Measurements from ENCODE around the gene ZNF235.
"Not testable (repeated sequence)": the region's sequence is repeated elsewhere in the genome, so short reads cannot be mapped to it uniquely, and the experiment has no call there.

Gene ZNF235

GRCh38 chr19:44304659-44305193 lies at the start of gene ZNF235:
Gene ZNF235, minus strand, starts transcription at chr19:44305025. Its CDS starts 1,621 bp downstream, at chr19:44303404.
- H3K4me3 ChIP-seq (ENCODE audit: low read length): peak within 1 kb of the TSS; percentile 85
- TF ChIP-seq CTCF (IDR thresholded peaks at IDR 0.05; ENCODE audit: insufficient read depth, low read depth, low read length, missing control alignments): no peak
- DNase-seq (ENCODE audit: low read depth): peak; percentile 98

DNA sequence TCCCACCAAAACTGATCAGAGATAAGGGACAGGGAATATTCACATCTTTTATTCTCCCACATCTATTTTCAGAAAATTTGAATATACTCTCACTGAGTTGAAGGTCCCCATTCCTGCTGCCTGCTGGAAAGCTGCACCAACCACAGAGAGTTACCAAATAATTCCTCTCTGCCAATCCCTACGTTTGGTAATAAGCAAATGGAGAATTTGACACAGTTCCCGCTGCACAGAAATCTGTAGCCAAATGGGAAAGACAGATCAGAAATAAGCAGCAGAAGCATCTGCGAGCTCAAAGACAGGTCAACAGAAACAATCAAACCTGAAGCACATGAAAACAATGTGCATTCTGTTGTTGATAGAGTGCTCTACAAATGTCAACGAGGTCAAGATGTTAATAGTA lies 41.7 kb upstream of the ZNF235 start:
- TF ChIP-seq CTCF (IDR thresholded peaks at IDR 0.05; ENCODE audit: insufficient read depth, low read depth, low read length, missing control alignments): no peak
- H3K4me3 ChIP-seq (ENCODE audit: low read length): no peak overlapping the region
- DNase-seq (ENCODE audit: low read depth): no peak

- DNase-seq (ENCODE audit: low read depth): no peak
- TF ChIP-seq CTCF (IDR thresholded peaks at IDR 0.05; ENCODE audit: insufficient read depth, low read depth, low read length, missing control alignments): no peak
- H3K4me3 ChIP-seq (ENCODE audit: low read length): no peak overlapping the region
Observed at GRCh38 chr19:44345959-44346358, 41.1 kb upstream of the ZNF235 start.

DNA sequence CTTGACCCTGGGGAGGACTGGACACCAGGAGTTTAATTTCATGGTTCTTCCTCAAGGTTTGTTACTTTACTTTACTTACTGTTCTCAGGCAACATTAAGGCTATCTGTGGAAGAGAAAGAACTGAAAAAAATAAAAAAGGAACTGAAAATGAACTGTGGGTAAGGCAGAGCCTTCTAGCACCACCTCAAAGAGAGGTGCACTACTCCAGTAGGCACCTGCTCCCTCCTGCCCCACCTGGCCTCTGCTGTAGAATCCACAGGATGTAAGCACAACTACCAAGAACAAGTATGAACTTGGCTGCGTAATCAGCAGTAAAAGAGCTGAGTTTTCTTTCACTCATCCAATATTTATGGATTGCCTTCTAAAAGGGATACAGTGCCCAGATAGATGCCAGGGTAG lies 39.4 kb upstream of the ZNF235 start:
- no peak overlapping the region for H3K4me3 ChIP-seq (ENCODE audit: low read length)
- no peak for DNase-seq (ENCODE audit: low read depth)
- TF ChIP-seq CTCF (IDR thresholded peaks at IDR 0.05; ENCODE audit: insufficient read depth, low read depth, low read length, missing control alignments): no peak

- no peak overlapping the region for H3K4me3 ChIP-seq (ENCODE audit: low read length)
- no peak for DNase-seq (ENCODE audit: low read depth)
- TF ChIP-seq CTCF (IDR thresholded peaks at IDR 0.05; ENCODE audit: insufficient read depth, low read depth, low read length, missing control alignments): no peak
Observed at GRCh38 chr19:44341794-44342193, 37.0 kb upstream of the ZNF235 start.

DNA sequence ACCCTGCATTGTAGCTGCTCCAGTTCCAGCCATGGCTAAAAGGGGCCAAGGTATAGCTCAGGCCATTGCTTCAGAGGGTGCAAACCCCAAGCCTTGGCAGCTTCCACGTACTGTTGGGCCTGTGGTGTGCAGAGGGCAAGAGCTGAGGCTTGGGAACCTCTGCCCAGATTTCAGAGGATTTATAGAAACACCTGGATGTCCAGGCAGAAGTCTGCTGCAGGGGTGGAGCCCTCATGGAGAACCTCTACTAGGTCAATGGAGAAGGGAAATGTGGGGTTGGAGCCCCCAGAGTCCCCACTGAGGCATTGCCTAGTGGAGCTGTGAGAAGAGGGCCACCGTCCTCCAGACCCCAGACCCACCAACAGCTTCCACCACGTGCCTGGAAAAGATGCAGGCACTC lies 29.8 kb upstream of the ZNF235 start:
- H3K4me3 ChIP-seq (ENCODE audit: low read length); DNase-seq (ENCODE audit: low read depth): not testable (repeated sequence)

DNA sequence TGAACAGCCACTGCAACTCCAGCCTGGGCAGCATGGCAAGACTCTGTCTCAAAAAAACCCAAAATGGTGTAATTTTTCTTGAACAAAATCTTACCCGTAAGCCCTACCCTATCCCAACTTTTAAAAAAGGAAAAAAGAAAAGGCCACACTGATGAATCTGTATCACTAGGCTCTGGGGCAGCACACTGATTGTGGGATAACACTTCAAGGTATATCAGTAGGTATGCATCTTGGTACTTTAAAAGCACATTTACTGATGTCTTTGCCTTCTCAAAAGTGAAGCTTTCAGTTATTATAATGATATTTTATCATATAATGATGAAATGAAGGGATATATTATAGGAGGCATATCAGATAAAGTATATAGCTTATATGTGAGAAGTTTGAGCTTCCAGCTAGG lies 27.3 kb upstream of the ZNF235 start:
- DNase-seq (ENCODE audit: low read depth): no peak
- no peak for TF ChIP-seq CTCF (IDR thresholded peaks at IDR 0.05; ENCODE audit: insufficient read depth, low read depth, low read length, missing control alignments)
- no peak overlapping the region for H3K4me3 ChIP-seq (ENCODE audit: low read length)
